Measurements from ENCODE around the gene NHP2.

NHP2 gene

GRCh38 chr5:178192244-178192643, 38.6 kb upstream of the NHP2 start:
- Histone ChIP-seq H3K9ac (ENCODE audit: low read length) (no peak overlapping the region), H3K27ac (ENCODE audit: low read depth, low read length) (no peak overlapping the region), H3K27me3 (ENCODE audit: control insufficient read depth, insufficient read depth, low read length) (no peaks in the 10 kb centered on the region), H3K36me3 (ENCODE audit: control insufficient read depth, insufficient read depth, low read length) (no peaks in the 10 kb centered on the region), H3K4me1 (ENCODE audit: control insufficient read depth, insufficient read depth, low read length) (no peaks in the 10 kb centered on the region), H3K4me3 (ENCODE audit: low read length) (no peak overlapping the region)

- Histone ChIP-seq H3K27ac (ENCODE audit: low read depth, low read length) (no peak overlapping the region), H3K27me3 (ENCODE audit: control insufficient read depth, insufficient read depth, low read length) (no peaks in the 10 kb centered on the region), H3K9ac (ENCODE audit: low read length) (no peak overlapping the region), H3K36me3 (ENCODE audit: control insufficient read depth, insufficient read depth, low read length) (no peaks in the 10 kb centered on the region), H3K4me3 (ENCODE audit: low read length) (no peak overlapping the region), H3K4me1 (ENCODE audit: control insufficient read depth, insufficient read depth, low read length) (no peaks in the 10 kb centered on the region)
Measured at GRCh38 chr5:178191661-178192060, 38.0 kb upstream of the NHP2 start.

GRCh38 chr5:178189433-178189832, 35.7 kb upstream of the NHP2 start:
- no peaks in the 10 kb centered on the region for H3K36me3 ChIP-seq (ENCODE audit: control insufficient read depth, insufficient read depth, low read length)
- no peak overlapping the region for H3K9ac ChIP-seq (ENCODE audit: low read length)
- no peaks in the 10 kb centered on the region for H3K27me3 ChIP-seq (ENCODE audit: control insufficient read depth, insufficient read depth, low read length)
- no peak overlapping the region for H3K4me3 ChIP-seq (ENCODE audit: low read length)
- H3K4me1 ChIP-seq (ENCODE audit: control insufficient read depth, insufficient read depth, low read length) = no peaks in the 10 kb centered on the region
- no peak overlapping the region for H3K27ac ChIP-seq (ENCODE audit: low read depth, low read length)

GRCh38 chr5:178187014-178187413, 33.3 kb upstream of the NHP2 start, which contains the start of gene GMCL2:
TSS of gene GMCL2 (minus strand) at chr5:178187371. CDS start at chr5:178187299, 72 bp downstream.
- no peaks in the 10 kb centered on the region for H3K36me3 ChIP-seq (ENCODE audit: control insufficient read depth, insufficient read depth, low read length)
- no peak within 1 kb of the TSS for H3K4me3 ChIP-seq (ENCODE audit: low read length)
- no peaks in the 10 kb centered on the region for H3K4me1 ChIP-seq (ENCODE audit: control insufficient read depth, insufficient read depth, low read length)
- no peak within 1 kb of the TSS for H3K9ac ChIP-seq (ENCODE audit: low read length)
- no peaks in the 10 kb centered on the region for H3K27me3 ChIP-seq (ENCODE audit: control insufficient read depth, insufficient read depth, low read length)
- H3K27ac ChIP-seq (ENCODE audit: low read depth, low read length) = no peak within 1 kb of the TSS

- H3K4me1 ChIP-seq (ENCODE audit: control insufficient read depth, insufficient read depth, low read length) = no peaks in the 10 kb centered on the region
- H3K27me3 ChIP-seq (ENCODE audit: control insufficient read depth, insufficient read depth, low read length) = no peaks in the 10 kb centered on the region
- no peak overlapping the region for H3K27ac ChIP-seq (ENCODE audit: low read depth, low read length)
- H3K9ac ChIP-seq (ENCODE audit: low read length) = no peak overlapping the region
- no peak overlapping the region for H3K4me3 ChIP-seq (ENCODE audit: low read length)
- H3K36me3 ChIP-seq (ENCODE audit: control insufficient read depth, insufficient read depth, low read length) = no peaks in the 10 kb centered on the region
Measured at GRCh38 chr5:178186427-178186826, 32.7 kb upstream of the NHP2 start.

GRCh38 chr5:178182158-178182876, 28.6 kb upstream of the NHP2 start:
- H3K27ac ChIP-seq (ENCODE audit: low read depth, low read length) = no peak overlapping the region
- H3K36me3 ChIP-seq (ENCODE audit: control insufficient read depth, insufficient read depth, low read length) = no peaks in the 10 kb centered on the region
- H3K4me1 ChIP-seq (ENCODE audit: control insufficient read depth, insufficient read depth, low read length) = no peaks in the 10 kb centered on the region
- no peak overlapping the region for H3K9ac ChIP-seq (ENCODE audit: low read length)
- H3K27me3 ChIP-seq (ENCODE audit: control insufficient read depth, insufficient read depth, low read length) = no peaks in the 10 kb centered on the region
- no peak overlapping the region for H3K4me3 ChIP-seq (ENCODE audit: low read length)

GRCh38 chr5:178180141-178180863, 26.6 kb upstream of the NHP2 start:
- no peak overlapping the region for H3K9ac ChIP-seq (ENCODE audit: low read length)
- no peak overlapping the region for H3K27ac ChIP-seq (ENCODE audit: low read depth, low read length)
- H3K4me3 ChIP-seq (ENCODE audit: low read length) = no peak overlapping the region
- no peaks in the 10 kb centered on the region for H3K27me3 ChIP-seq (ENCODE audit: control insufficient read depth, insufficient read depth, low read length)
- no peaks in the 10 kb centered on the region for H3K4me1 ChIP-seq (ENCODE audit: control insufficient read depth, insufficient read depth, low read length)
- no peaks in the 10 kb centered on the region for H3K36me3 ChIP-seq (ENCODE audit: control insufficient read depth, insufficient read depth, low read length)

- no peak overlapping the region for H3K27ac ChIP-seq (ENCODE audit: low read depth, low read length)
- no peak overlapping the region for H3K9ac ChIP-seq (ENCODE audit: low read length)
- no peaks in the 10 kb centered on the region for H3K4me1 ChIP-seq (ENCODE audit: control insufficient read depth, insufficient read depth, low read length)
- H3K4me3 ChIP-seq (ENCODE audit: low read length) = no peak overlapping the region
- no peaks in the 10 kb centered on the region for H3K27me3 ChIP-seq (ENCODE audit: control insufficient read depth, insufficient read depth, low read length)
- no peaks in the 10 kb centered on the region for H3K36me3 ChIP-seq (ENCODE audit: control insufficient read depth, insufficient read depth, low read length)
Measured at GRCh38 chr5:178177569-178177968, 23.9 kb upstream of the NHP2 start.

GRCh38 chr5:178176791-178177190, 23.1 kb upstream of the NHP2 start:
- Histone ChIP-seq H3K27ac (ENCODE audit: low read depth, low read length) (no peak overlapping the region), H3K4me3 (ENCODE audit: low read length) (no peak overlapping the region), H3K36me3 (ENCODE audit: control insufficient read depth, insufficient read depth, low read length) (no peaks in the 10 kb centered on the region), H3K27me3 (ENCODE audit: control insufficient read depth, insufficient read depth, low read length) (no peaks in the 10 kb centered on the region), H3K9ac (ENCODE audit: low read length) (no peak overlapping the region), H3K4me1 (ENCODE audit: control insufficient read depth, insufficient read depth, low read length) (no peaks in the 10 kb centered on the region)

GRCh38 chr5:178174456-178174855, 20.8 kb upstream of the NHP2 start:
- Histone ChIP-seq H3K36me3 (ENCODE audit: control insufficient read depth, insufficient read depth, low read length) (no peaks in the 10 kb centered on the region), H3K9ac (ENCODE audit: low read length) (no peak overlapping the region), H3K27ac (ENCODE audit: low read depth, low read length) (no peak overlapping the region), H3K27me3 (ENCODE audit: control insufficient read depth, insufficient read depth, low read length) (no peaks in the 10 kb centered on the region), H3K4me3 (ENCODE audit: low read length) (no peak overlapping the region), H3K4me1 (ENCODE audit: control insufficient read depth, insufficient read depth, low read length) (no peaks in the 10 kb centered on the region)

- Histone ChIP-seq H3K9ac (ENCODE audit: low read length) (no peak overlapping the region), H3K27ac (ENCODE audit: low read depth, low read length) (no peak overlapping the region), H3K4me3 (ENCODE audit: low read length) (no peak overlapping the region), H3K36me3 (ENCODE audit: control insufficient read depth, insufficient read depth, low read length) (no peaks in the 10 kb centered on the region), H3K4me1 (ENCODE audit: control insufficient read depth, insufficient read depth, low read length) (no peaks in the 10 kb centered on the region), H3K27me3 (ENCODE audit: control insufficient read depth, insufficient read depth, low read length) (no peaks in the 10 kb centered on the region)
Measured at GRCh38 chr5:178170455-178170854, 16.8 kb upstream of the NHP2 start.

GRCh38 chr5:178165581-178165980, 11.9 kb upstream of the NHP2 start:
- Histone ChIP-seq H3K27me3 (ENCODE audit: control insufficient read depth, insufficient read depth, low read length) (no peaks in the 10 kb centered on the region), H3K4me1 (ENCODE audit: control insufficient read depth, insufficient read depth, low read length) (no peaks in the 10 kb centered on the region), H3K4me3 (ENCODE audit: low read length) (no peak overlapping the region)

More at GRCh38 chr5:178165581-178165980, 11.9 kb upstream of the NHP2 start:
- no peaks in the 10 kb centered on the region for H3K36me3 ChIP-seq (ENCODE audit: control insufficient read depth, insufficient read depth, low read length)
- no peak overlapping the region for H3K27ac ChIP-seq (ENCODE audit: low read depth, low read length)
- no peak overlapping the region for H3K9ac ChIP-seq (ENCODE audit: low read length)
